ENCODE results near the gene NIN.

The NIN gene

GRCh38 chr14:50757702-50758101 lies 73.3 kb downstream of the NIN start:
- TF ChIP-seq TSHZ2 (CRISPR knock-in tag; IDR thresholded peaks at IDR 0.05): no peak
- no peak for TF ChIP-seq ZNF70 (CRISPR knock-in tag; IDR thresholded peaks at IDR 0.05)
- TF ChIP-seq ZNF8 (CRISPR knock-in tag; IDR thresholded peaks at IDR 0.05): no peak
- no peak for TF ChIP-seq CSRNP3 (CRISPR knock-in tag; IDR thresholded peaks at IDR 0.05)
- no peak for TF ChIP-seq ZFP30 (CRISPR knock-in tag; IDR thresholded peaks at IDR 0.05)
- no peak for TF ChIP-seq ESRRG (CRISPR knock-in tag; IDR thresholded peaks at IDR 0.05)
- no peak for TF ChIP-seq OSR1 (CRISPR knock-in tag; IDR thresholded peaks at IDR 0.05)
- no peak for TF ChIP-seq PATZ1 (CRISPR knock-in tag; IDR thresholded peaks at IDR 0.05; ENCODE audit: borderline replicate concordance)
- TF ChIP-seq CREB5 (CRISPR knock-in tag; IDR thresholded peaks at IDR 0.05; ENCODE audit: low read depth): no peak
- no peak for TF ChIP-seq POU6F1 (CRISPR knock-in tag; IDR thresholded peaks at IDR 0.05; ENCODE audit: borderline replicate concordance, low read depth)
- no peak for TF ChIP-seq GLIS3 (CRISPR knock-in tag; IDR thresholded peaks at IDR 0.05)
- no peak for TF ChIP-seq ISL1 (CRISPR knock-in tag; IDR thresholded peaks at IDR 0.05)
- no peak for TF ChIP-seq ZFP3 (CRISPR knock-in tag; IDR thresholded peaks at IDR 0.05)
- no peak for ATAC-seq

- ATAC-seq: no peak
- TF ChIP-seq ESRRG (CRISPR knock-in tag; IDR thresholded peaks at IDR 0.05) (no peak), TCF4 (CRISPR knock-in tag; IDR thresholded peaks at IDR 0.05; ENCODE audit: borderline replicate concordance) (no peak), ISL1 (CRISPR knock-in tag; IDR thresholded peaks at IDR 0.05) (no peak), OSR1 (CRISPR knock-in tag; IDR thresholded peaks at IDR 0.05) (no peak), CREB5 (CRISPR knock-in tag; IDR thresholded peaks at IDR 0.05; ENCODE audit: low read depth) (no peak), ZNF8 (CRISPR knock-in tag; IDR thresholded peaks at IDR 0.05) (no peak), POU6F1 (CRISPR knock-in tag; IDR thresholded peaks at IDR 0.05; ENCODE audit: borderline replicate concordance, low read depth) (no peak), ZNF565 (CRISPR knock-in tag; conservative IDR thresholded peaks at IDR 0.05; ENCODE audit: low read depth) (no peak), RARB (CRISPR knock-in tag; IDR thresholded peaks at IDR 0.05) (no peak), PPARA (CRISPR knock-in tag; IDR thresholded peaks at IDR 0.05; ENCODE audit: borderline replicate concordance) (no peak)
Measured at GRCh38 chr14:50756300-50756699, 74.7 kb downstream of the NIN start.

- TF ChIP-seq POU6F1 (CRISPR knock-in tag; IDR thresholded peaks at IDR 0.05; ENCODE audit: borderline replicate concordance, low read depth) (no peak), CSRNP3 (CRISPR knock-in tag; IDR thresholded peaks at IDR 0.05) (no peak), ESRRG (CRISPR knock-in tag; IDR thresholded peaks at IDR 0.05) (no peak), GLIS3 (CRISPR knock-in tag; IDR thresholded peaks at IDR 0.05) (no peak), SNAI2 (CRISPR knock-in tag; IDR thresholded peaks at IDR 0.05) (no peak), ZNF8 (CRISPR knock-in tag; IDR thresholded peaks at IDR 0.05) (no peak), BACH2 (CRISPR knock-in tag; IDR thresholded peaks at IDR 0.05; ENCODE audit: borderline replicate concordance) (no peak)
- no peak for ATAC-seq
Measured at GRCh38 chr14:50750323-50750722, 80.6 kb downstream of the NIN start.

Measured in SK-N-SH treated with all-trans-retinoic acid at 6 μM for 48 hours (cell line).